ENCODE results near the gene AMIGO3.
A peak's percentile ranks its signal among the peaks of the same experiment; 100 is the strongest.
"Not testable (repeated sequence)": the region's sequence is repeated elsewhere in the genome, so short reads cannot be mapped to it uniquely, and the experiment has no call there.

Gene AMIGO3

DNA sequence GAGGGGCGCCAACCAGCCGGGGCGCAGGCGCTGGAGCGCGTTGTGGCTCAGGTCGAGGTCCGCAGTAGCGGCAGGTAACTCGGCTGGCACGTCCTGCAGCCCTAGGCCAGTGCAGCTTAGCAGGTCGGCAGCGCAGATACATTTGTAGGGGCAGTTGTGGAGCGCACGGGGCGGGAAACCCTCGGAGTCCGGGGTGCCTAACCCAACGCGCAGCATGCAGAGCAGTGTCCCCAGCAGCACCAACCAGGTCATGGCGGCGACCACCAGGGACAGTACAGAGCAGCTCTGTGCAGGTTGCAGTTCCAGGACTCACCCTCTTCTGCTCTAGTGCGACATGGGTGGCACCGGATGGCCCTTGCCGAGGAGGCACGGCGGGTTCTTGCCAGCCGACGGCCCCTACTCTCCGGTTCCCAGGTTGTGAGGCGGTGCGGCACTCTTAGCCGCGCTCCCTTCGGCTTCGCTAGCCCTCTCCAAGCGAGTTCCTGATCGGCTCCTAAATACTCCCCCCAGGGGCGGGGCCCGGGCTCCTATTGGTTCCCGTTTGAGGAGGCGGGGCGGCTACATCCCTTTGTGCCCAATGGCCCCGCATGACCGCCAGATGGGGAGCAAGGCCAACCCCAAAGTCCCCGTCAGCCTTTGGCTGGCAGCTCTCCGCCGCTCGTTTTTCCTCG lies at the start of gene AMIGO3:
Gene AMIGO3 (minus strand): TSS at position 471 of the 671 bp plus-strand sequence. CDS start 219 bp downstream, at position 252.
- DNase-seq = peak; percentile 90

DNA sequence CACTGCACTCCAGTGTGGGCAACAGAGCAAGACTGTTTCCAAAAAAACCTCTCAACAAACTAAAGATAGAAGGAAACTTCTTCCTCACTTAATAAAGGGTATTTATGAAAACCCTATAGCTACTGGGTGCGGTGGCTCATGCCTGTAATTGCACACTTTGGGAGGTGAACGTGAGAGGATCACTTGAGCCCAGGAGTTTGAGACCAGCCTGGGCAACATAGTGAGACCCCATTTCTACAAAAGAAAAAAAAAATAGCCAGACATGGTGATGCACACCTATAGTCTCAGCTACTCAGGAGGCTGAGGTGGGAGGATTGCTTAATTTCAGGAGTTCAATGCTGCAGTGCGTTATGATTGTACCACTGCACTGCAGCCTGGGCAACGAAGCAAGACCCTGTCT lies 44.5 kb upstream of the AMIGO3 start:
- no peak for DNase-seq

- DNase-seq = no peak
These were observed 42.2 kb upstream of the AMIGO3 start for GRCh38 chr3:49761661-49762060.

DNA sequence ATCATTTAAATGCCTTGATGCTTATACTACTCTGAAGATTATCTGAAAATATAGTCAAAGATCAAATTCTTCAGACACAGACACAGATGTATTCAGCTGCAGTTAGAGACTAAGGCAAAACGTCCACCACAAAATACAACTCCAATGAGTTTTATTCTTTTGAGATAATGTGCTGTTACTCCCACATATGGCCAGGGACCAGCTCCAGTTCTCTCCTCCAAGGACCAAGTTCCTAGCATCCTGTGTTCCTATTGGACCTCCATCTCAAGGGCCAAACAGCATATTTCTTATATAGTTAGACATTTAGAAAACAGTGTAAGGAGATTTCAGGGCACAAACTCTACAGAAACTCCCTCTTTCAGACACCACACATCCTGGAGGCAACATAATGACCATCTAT lies 39.7 kb upstream of the AMIGO3 start:
- DNase-seq = no peak

GRCh38 chr3:49757197-49757596 lies 37.7 kb upstream of the AMIGO3 start:
- no peak for DNase-seq

DNA sequence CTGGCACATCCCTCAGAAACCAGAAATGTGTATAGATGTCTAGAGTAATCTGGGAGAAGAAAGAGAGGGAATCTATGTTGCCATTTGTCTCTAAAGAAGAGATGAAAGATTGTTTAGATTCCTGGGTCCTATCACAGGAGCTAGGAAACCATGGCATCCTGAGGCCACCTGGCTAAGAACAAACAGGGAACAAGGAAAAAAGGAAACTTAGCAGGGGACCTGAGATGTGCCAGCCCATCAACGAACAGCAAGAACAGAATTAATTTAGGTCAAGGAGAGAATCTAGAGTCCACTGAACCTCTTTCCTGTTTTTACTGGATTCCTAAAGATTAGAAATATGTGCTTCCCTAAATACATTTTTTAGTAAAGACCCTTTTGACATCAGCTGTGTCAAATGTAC lies 36.6 kb upstream of the AMIGO3 start:
- DNase-seq = no peak

DNA sequence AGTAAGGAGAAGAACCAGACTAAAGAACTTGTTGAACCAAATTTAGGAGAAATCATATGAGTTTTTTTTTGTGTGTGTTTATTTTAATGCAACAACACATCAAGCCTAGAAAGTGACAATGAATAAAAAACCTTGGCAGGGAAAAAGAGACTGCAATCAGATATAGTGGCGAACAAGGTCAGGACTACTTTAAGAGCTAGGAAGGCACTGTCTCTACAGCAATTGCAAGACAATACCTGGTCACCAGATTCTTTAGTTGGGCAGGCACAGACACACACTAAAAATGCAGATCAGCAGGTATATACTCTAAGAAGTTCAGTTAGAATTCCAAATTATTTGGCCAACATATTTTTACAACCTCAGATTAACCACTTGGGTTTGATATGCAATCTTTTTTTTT lies 35.1 kb upstream of the AMIGO3 start:
- DNase-seq = no peak

DNA sequence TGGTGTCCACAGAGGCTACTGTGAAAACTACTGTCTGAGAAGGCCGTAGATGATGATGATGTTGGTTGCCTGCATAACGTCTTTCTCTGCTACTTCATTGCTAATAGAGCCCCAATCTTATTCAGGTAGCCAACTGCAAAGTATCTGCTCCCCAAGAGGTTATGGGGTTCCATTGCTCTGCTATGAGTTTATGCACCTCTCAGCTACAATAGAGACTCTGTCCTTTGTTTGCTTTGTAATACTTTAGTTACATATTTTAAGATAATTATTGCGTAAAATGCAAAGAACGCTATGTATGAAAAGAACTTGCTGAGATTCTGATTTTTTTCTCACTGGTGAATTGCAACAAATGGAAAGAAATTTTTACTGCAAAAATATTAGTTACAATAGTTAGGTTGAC lies 32.0 kb upstream of the AMIGO3 start:
- DNase-seq = no peak

DNA sequence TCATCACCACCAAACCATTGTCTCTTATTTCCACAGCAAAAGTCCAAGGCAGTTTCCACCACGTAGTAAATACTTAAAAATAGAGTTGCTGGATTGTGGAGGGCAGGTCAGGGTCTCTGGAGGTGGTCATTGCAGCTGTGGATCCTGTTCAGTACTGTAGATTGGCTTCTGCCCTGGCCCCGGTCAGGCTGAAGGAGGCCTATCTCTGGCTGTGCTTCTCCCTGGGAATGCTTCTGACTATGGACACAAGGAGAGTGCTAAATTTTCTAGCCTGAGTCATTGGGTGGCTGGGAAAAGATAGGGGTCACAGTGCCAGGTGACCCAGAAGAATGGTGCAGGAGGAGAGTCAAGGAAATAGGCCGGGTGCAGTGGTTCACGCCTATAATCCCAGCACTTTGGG lies 30.6 kb upstream of the AMIGO3 start:
- no peak for DNase-seq

DNA sequence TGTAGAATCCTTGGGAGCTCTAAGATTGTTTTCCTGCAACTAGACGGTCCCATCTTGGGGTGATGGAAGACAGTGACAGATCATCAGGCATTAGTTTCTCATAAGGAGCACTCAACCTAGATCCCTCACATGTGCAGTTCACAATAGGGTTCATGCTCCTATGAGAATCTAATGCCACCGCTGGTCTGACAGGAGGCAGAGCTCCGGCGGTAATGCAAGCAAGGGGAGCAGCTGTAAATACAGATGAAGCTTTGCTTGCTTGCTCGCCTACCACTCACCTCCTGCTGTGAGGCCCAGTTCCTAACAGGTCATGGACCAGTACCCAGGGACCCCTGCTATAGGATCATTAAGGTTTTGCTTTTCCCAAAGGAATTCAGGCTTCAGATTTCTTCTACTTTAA lies 29.4 kb upstream of the AMIGO3 start:
- not testable (repeated sequence) for DNase-seq

GRCh38 chr3:49747792-49748480 lies 28.5 kb upstream of the AMIGO3 start:
- DNase-seq = no peak

DNA sequence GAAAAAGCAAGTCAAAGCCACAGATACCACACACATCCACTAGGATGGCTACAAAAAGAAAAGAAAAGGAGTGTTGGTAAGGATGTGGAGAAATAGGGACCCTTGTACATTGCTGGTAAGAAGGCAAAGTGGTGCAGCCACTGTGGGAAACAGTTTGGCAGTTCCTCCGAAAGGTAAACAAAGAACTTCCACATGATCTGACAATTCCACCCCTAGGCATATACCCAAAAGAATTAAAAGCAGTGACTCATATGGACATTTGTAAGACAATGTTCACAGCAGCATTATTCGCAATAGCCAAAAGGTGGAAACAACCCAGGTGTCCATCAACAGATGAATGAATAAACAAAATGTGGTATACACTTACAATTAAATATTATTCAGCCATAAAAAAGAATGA lies 26.5 kb upstream of the AMIGO3 start:
- no peak for DNase-seq

DNA sequence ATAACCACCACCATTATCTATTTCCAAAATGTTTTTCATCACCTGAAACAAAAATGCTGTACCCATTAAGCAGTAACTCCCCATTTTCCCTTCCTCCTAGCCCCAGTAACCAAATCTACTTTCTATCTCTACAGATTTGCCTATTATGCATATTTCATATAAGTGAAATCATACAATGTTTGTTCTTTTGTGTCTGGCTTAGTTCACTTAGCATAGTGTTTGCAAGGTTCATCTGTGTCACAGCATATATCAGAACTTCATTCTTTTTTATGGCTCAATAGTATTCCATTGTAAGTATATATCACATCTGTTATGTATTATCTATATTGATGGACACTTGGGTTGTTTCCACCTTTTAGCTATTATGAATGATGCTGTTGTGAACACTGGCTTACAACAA lies 20.9 kb upstream of the AMIGO3 start:
- DNase-seq = no peak

DNA sequence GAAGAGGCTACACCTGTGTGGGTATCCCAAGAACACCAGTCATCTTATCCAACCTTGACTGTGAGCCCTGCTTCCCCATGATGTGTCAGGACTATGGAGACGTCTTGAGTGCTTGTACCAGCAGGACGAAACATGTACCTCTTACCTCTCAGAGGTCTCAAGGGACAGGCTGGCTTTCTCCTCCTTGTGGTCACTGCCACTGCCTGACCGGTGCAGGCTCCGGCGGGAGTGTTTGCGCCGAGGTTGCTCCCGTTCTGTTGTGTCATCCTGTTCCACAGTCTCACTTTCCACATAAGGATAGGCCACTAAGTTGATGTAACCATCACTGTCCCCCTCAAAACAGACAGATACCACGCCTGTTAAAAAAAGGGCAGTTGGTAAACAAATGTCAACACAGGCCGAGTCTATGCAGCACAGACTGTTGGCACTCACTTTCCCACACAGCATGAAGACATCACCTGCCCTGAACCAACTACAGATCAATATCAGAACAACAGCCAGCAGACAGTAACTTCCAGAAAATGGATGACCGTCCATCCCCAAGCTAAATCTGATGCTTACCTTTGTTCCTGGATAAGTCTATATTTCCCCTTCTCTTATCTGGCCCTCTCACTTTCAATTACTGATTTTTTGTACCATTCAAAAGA lies 18.7 kb upstream of the AMIGO3 start:
- DNase-seq = no peak

- DNase-seq = no peak
These were observed 15.3 kb upstream of the AMIGO3 start for GRCh38 chr3:49734752-49735151.

- no peak for DNase-seq
These were observed 14.1 kb upstream of the AMIGO3 start for GRCh38 chr3:49733551-49733950.

GRCh38 chr3:49732597-49732996 lies 13.1 kb upstream of the AMIGO3 start:
- DNase-seq = no peak

GRCh38 chr3:49729966-49730609 lies 10.6 kb upstream of the AMIGO3 start:
- DNase-seq = no peak

- DNase-seq = no peak
These were observed 8.5 kb upstream of the AMIGO3 start for GRCh38 chr3:49727924-49728361.

- no peak for DNase-seq
These were observed 7.9 kb upstream of the AMIGO3 start for GRCh38 chr3:49727154-49727923.

DNA sequence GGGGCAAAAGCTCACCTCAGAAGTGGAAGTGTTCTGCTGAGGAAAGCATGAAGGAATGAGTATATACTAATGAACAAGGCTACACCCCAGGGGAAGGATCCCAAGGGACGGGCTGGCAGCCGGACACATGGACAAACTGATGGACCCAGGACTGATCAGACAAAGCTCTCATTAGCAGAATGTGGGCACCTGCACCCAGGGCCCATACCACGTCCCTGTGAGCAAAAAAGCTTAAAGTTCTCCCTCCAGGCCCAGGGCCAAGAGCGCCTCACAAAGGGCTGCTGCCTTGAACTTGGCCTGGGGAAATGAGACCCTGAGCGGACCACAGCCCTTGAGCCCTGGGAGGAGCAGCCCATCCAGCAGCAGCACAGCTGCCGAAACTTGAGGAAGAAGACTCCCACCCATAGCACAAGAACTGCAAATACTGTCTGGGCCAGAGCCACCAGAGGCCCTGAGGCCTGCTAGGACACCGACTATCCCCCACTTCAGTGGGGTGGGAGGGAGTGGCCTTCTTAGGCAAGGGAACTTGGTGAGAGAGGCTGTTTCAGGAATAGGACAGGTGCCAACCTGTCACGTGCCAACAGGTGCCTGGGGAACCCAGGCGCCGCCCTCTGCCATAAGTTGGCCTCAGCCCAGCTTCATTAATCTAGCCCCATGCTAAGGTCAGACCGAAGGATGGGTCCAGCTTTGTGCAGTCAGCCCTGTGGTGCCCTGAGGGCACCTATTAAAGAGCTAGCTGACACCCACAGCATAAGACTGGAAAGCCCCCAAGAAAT lies 6.6 kb upstream of the AMIGO3 start:
- DNase-seq = no peak

DNA sequence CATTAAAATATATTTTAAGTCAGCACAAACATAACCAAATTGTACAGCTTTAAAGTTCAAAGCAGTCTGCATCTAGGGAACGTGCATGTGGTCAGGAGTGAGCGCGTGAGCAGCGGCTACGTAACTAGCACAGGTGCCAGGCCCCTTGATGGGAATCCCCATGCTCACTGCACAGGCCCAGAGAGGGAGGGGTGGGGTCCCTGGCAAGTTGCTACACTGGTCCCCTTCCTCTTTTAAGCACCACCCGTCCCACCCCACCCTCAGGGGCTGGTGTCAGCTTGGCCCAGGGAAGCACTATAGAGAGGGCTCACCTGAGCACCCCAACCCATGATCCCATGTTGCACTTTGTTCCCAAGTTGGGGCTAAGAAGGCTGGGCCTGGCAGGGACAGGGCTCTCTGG lies 5.1 kb upstream of the AMIGO3 start:
- peak; percentile 58 to 79 for DNase-seq

Data from CD4-positive, alpha-beta T cell treated with Interleukin-1 beta for 1 hour (primary cell).